Measurements from ENCODE around the gene IGFN1.

The IGFN1 gene

GRCh38 chr1:201163707-201164106 lies 26.9 kb upstream of the IGFN1 start:
- no peak for DNase-seq (ENCODE audit: low read depth in 2 of 2)

- DNase-seq (ENCODE audit: low read depth in 2 of 2), result no peak
Observed at GRCh38 chr1:201164645-201165044, 26.0 kb upstream of the IGFN1 start.

- DNase-seq (ENCODE audit: low read depth in 2 of 2), result no peak
Observed at GRCh38 chr1:201167041-201167991, 23.3 kb upstream of the IGFN1 start.

GRCh38 chr1:201169203-201169602 lies 21.4 kb upstream of the IGFN1 start:
- no peak for DNase-seq (ENCODE audit: low read depth in 2 of 2)

- no peak for DNase-seq (ENCODE audit: low read depth in 2 of 2)
Observed at GRCh38 chr1:201169971-201170532, 20.6 kb upstream of the IGFN1 start.

GRCh38 chr1:201170533-201171062 lies 20.0 kb upstream of the IGFN1 start:
- DNase-seq (ENCODE audit: low read depth in 2 of 2), result peak; percentile 73 to 78

- DNase-seq (ENCODE audit: low read depth in 2 of 2), result peak; percentile 48 to 57
Observed at GRCh38 chr1:201171063-201172036, 19.3 kb upstream of the IGFN1 start.

- no peak for DNase-seq (ENCODE audit: low read depth in 2 of 2)
Observed at GRCh38 chr1:201172326-201172725, 18.3 kb upstream of the IGFN1 start.

GRCh38 chr1:201172999-201173610 lies 17.5 kb upstream of the IGFN1 start:
- no peak for DNase-seq (ENCODE audit: low read depth in 2 of 2)

GRCh38 chr1:201173736-201174135 lies 16.9 kb upstream of the IGFN1 start:
- no peak for DNase-seq (ENCODE audit: low read depth in 2 of 2)

- DNase-seq (ENCODE audit: low read depth in 2 of 2), result no peak
Observed at GRCh38 chr1:201175820-201176500, 14.7 kb upstream of the IGFN1 start.

GRCh38 chr1:201176940-201177339 lies 13.7 kb upstream of the IGFN1 start:
- DNase-seq (ENCODE audit: low read depth in 2 of 2), result no peak

- DNase-seq (ENCODE audit: low read depth in 2 of 2), result no peak
Observed at GRCh38 chr1:201178718-201179117, 11.9 kb upstream of the IGFN1 start.

GRCh38 chr1:201180141-201180540 lies 10.5 kb upstream of the IGFN1 start:
- DNase-seq (ENCODE audit: low read depth in 2 of 2), result no peak

GRCh38 chr1:201180901-201181300 lies 9.7 kb upstream of the IGFN1 start:
- no peak for DNase-seq (ENCODE audit: low read depth in 2 of 2)

GRCh38 chr1:201181323-201181722 lies 9.3 kb upstream of the IGFN1 start:
- DNase-seq (ENCODE audit: low read depth in 2 of 2), result no peak

- no peak for DNase-seq (ENCODE audit: low read depth in 2 of 2)
Observed at GRCh38 chr1:201181726-201182125, 8.9 kb upstream of the IGFN1 start.

- DNase-seq (ENCODE audit: low read depth in 2 of 2), result no peak
Observed at GRCh38 chr1:201183209-201183608, 7.4 kb upstream of the IGFN1 start.

GRCh38 chr1:201183753-201184152 lies 6.9 kb upstream of the IGFN1 start:
- no peak for DNase-seq (ENCODE audit: low read depth in 2 of 2)

- no peak for DNase-seq (ENCODE audit: low read depth in 2 of 2)
Observed at GRCh38 chr1:201184307-201185122, 6.1 kb upstream of the IGFN1 start.

Data from stimulated activated CD4-positive, alpha-beta T cell treated with anti-CD3 and anti-CD28 coated beads, Interleukin-4, amount 100 ng/mL, for 48 hours (primary cell).